ENCODE results near the gene PSAP. TPM values are rescaled to one million over a fixed set of nuclear protein-coding genes. Genes with fewer than 3 reads are reported as not detected.
A peak's percentile ranks its signal among the peaks of the same experiment; 100 is the strongest.

Gene PSAP
- total and polyA plus RNA-seq, 8 donors = 225 to 781 (median 358) TPM

DNA sequence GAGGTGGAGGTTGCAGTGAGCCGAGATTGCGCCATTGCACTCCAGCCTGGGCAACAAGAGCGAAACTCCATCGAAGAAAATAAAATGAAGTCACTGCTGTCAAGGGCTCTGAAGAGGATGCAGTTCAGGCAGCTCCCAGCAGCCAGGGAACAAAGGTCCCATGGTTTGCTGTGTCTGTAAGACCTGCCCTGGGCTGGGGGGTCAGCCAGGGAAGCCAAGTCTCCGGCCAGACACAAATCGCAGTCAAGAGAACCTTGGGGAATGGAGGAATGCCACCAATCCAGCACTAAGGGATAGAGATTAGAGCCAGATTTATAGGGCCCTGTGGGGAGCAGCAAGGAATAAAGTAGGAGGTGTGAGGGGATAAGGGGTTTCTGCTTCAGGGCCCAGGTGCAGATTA is 48.8 kb downstream of the PSAP start:
- Histone ChIP-seq H3K4me3 (no peak overlapping the region), H3K27ac (no peak overlapping the region), H3K27me3 (no peaks in the 10 kb centered on the region), H3K9me3 (no peaks in the 10 kb centered on the region), H3K4me1 (peaks cover 0 to 3% (median 0%) of the 10 kb centered on the region in 3 donors), H3K36me3 (no peaks in the 10 kb centered on the region)
- ATAC-seq (no peak), DNase-seq (peak in 1 of 6 donors; percentile 10), FAIRE-seq (no peak)
- WGBS, 2 donors = 91 to 99% methylated on average over 6 of the region's 6 CpGs
- intact Hi-C loops (cut with DNase I) = loop anchor here in 1 of 3 donors (10.0 kb wide), 1 partner anchor 97 kb away; no protein-coding TSS in a partner anchor
- TF ChIP-seq, protein P1, sequence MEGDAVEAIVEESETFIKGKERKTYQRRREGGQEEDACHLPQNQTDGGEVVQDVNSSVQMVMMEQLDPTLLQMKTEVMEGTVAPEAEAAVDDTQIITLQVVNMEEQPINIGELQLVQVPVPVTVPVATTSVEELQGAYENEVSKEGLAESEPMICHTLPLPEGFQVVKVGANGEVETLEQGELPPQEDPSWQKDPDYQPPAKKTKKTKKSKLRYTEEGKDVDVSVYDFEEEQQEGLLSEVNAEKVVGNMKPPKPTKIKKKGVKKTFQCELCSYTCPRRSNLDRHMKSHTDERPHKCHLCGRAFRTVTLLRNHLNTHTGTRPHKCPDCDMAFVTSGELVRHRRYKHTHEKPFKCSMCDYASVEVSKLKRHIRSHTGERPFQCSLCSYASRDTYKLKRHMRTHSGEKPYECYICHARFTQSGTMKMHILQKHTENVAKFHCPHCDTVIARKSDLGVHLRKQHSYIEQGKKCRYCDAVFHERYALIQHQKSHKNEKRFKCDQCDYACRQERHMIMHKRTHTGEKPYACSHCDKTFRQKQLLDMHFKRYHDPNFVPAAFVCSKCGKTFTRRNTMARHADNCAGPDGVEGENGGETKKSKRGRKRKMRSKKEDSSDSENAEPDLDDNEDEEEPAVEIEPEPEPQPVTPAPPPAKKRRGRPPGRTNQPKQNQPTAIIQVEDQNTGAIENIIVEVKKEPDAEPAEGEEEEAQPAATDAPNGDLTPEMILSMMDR (IDR thresholded peaks at IDR 0.05) = no peak

GRCh38 chr10:71801361-71801760 is 49.7 kb downstream of the PSAP start:
- FAIRE-seq = no peak

GRCh38 chr10:71799608-71800453 is 51.2 kb downstream of the PSAP start:
- DNase-seq (no peak), ATAC-seq (peak in 3 of 4 donors; percentile 49 to 55 (median 54)), FAIRE-seq (no peak)
- no peaks in the 10 kb centered on the region for H3K9me3 ChIP-seq
- H3K4me3 ChIP-seq = no peak overlapping the region
- no peaks in the 10 kb centered on the region for H3K36me3 ChIP-seq
- H3K27me3 ChIP-seq = no peaks in the 10 kb centered on the region
- intact Hi-C loops (cut with DNase I) = loop anchor here in 1 of 3 donors (10.0 kb wide), 1 partner anchor 95 kb away; no protein-coding TSS in a partner anchor
- H3K27ac ChIP-seq = no peak overlapping the region
- TF ChIP-seq, protein P1 (IDR thresholded peaks at IDR 0.05) = no peak
- H3K4me1 ChIP-seq = no peaks in the 10 kb centered on the region
- WGBS, 2 donors = 59 to 63% methylated on average over 3 of the region's 3 CpGs

More at GRCh38 chr10:71801361-71801760, 49.7 kb downstream of the PSAP start:
- intact Hi-C loops (cut with DNase I) = loop anchor here in 1 of 3 donors (10.0 kb wide), 1 partner anchor 97 kb away; no protein-coding TSS in a partner anchor
- Histone ChIP-seq H3K27me3 (no peaks in the 10 kb centered on the region), H3K9me3 (no peaks in the 10 kb centered on the region), H3K4me3 (no peak overlapping the region), H3K4me1 (no peaks in the 10 kb centered on the region), H3K27ac (no peak overlapping the region), H3K36me3 (no peaks in the 10 kb centered on the region)
- ATAC-seq (no peak), DNase-seq (peak in 1 of 6 donors; percentile 13)
- 89 to 92% methylated on average over 9 of the region's 9 CpGs for WGBS, 2 donors
- TF ChIP-seq, protein P1 (IDR thresholded peaks at IDR 0.05) = no peak

DNA sequence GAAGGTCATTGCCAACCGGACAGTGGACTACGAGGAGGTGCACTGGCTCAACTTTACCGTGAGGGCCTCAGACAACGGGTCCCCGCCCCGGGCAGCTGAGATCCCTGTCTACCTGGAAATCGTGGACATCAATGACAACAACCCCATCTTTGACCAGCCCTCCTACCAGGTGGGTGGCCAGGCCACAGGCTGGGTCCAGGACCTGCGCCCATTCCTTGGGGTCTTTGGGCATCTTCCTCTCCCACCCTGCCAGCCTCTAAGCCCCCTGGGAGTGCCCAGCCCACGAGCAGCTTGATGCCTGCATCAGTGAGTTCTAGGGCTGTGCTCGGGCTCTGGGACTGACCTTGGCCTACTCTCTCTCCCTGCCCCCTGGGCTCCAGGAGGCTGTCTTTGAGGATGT is 51.9 kb downstream of the PSAP start:
- TF ChIP-seq, protein P1 (IDR thresholded peaks at IDR 0.05) = no peak
- H3K4me3 ChIP-seq = no peak overlapping the region
- WGBS, 2 donors = 60 to 78% methylated on average over 10 of the region's 10 CpGs
- intact Hi-C loops (cut with DNase I) = no loop called here
- no peaks in the 10 kb centered on the region for H3K27me3 ChIP-seq
- H3K27ac ChIP-seq = no peak overlapping the region
- FAIRE-seq (no peak), ATAC-seq (no peak), DNase-seq (no peak)
- H3K36me3 ChIP-seq = no peaks in the 10 kb centered on the region
- H3K9me3 ChIP-seq = no peaks in the 10 kb centered on the region
- H3K4me1 ChIP-seq = no peaks in the 10 kb centered on the region

- Histone ChIP-seq H3K4me3 (no peak overlapping the region), H3K27ac (no peak overlapping the region), H3K9me3 (no peaks in the 10 kb centered on the region), H3K27me3 (no peaks in the 10 kb centered on the region), H3K4me1 (no peaks in the 10 kb centered on the region), H3K36me3 (no peaks in the 10 kb centered on the region)
- no peak for FAIRE-seq
- intact Hi-C loops (cut with DNase I) = no loop called here
- no peak for ATAC-seq
- DNase-seq = no peak
- TF ChIP-seq, protein P1 (IDR thresholded peaks at IDR 0.05) = no peak
- WGBS, 2 donors = 82 to 90% methylated on average over 6 of the region's 6 CpGs
Measured at GRCh38 chr10:71798308-71798624, 52.8 kb downstream of the PSAP start.

Measured in pancreas (tissue), 10 donors.